ENCODE measurements around the gene CD99.
"Not testable (repeated sequence)": the region's sequence is repeated elsewhere in the genome, so short reads cannot be mapped to it uniquely, and the experiment has no call there.

The CD99 gene

GRCh38 chrX:2774776-2775175, 83.7 kb downstream of the CD99 start:
- no peak for FAIRE-seq

GRCh38 chrX:2780472-2781225, 89.6 kb downstream of the CD99 start:
- FAIRE-seq, result not testable (repeated sequence)

GRCh38 chrX:2781226-2781571, 90.1 kb downstream of the CD99 start:
- FAIRE-seq, result no peak

GRCh38 chrX:2781698-2782097, 90.6 kb downstream of the CD99 start:
- no peak for FAIRE-seq

DNA sequence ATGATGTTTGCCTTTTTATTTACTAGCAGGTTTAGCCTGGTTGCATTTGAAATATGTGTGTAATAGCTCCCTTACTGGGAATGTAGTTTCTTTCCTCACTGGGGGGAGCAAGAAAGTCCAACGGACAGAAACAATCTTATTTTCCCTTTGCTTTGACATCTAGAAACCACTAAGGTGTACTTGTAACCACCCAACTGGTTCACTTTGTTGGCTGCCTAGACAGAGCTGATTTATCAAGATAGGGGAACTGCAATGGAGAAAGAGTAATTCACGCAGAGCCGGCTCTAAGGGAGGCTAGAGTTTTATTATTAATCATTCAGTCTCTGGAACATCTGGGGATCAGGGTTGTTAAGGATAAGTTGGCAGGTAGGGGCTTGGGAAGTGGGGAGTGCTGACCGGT, 91.1 kb downstream of the CD99 start:
- no peak for FAIRE-seq

- FAIRE-seq, result no peak
Observed at GRCh38 chrX:2782778-2783177, 91.7 kb downstream of the CD99 start.

GRCh38 chrX:2784026-2784425, 92.9 kb downstream of the CD99 start:
- FAIRE-seq, result no peak

DNA sequence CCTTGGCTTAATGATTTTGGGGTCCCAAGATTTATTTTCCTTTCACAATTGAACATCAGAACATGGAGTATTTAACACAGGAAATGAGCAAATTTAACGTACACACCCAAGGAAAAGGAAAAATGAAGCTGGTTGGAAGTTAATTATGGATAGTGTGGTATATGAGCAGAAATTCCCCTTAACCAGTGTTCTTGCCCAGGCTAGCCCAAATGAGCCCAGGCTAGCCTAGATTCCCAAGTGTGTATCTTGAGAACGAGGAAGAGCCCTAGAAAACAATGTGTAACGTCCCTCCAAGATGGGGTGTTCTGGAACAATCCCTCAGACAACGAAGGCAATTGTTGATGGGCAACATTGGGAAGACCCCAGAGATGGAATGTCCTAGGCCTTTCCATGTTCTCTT, 94.4 kb downstream of the CD99 start:
- no peak for FAIRE-seq

DNA sequence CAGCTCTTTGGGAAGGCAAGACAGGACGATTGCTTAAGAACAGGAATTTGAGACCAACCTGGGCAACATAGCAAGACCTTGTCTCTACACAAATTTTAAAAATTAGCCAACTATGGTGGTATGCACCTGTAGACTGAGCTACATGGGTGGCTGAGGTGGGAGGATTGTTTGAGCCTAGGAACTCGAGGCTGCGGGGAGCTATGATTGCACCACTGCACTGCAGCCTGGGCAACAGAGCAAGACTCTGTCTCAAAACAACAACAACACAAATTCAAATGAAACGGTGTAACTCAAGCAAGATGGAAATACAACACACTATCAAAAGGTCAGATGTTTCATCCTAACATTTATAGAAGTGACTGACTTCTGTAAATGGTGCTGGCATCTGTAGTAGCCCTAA, 97.9 kb downstream of the CD99 start:
- FAIRE-seq, result no peak

GRCh38 chrX:2789569-2789968, 98.5 kb downstream of the CD99 start:
- FAIRE-seq, result no peak

Data from endometrium (tissue), 2 donors.